ENCODE measurements around the gene LOXHD1.

Gene LOXHD1

DNA sequence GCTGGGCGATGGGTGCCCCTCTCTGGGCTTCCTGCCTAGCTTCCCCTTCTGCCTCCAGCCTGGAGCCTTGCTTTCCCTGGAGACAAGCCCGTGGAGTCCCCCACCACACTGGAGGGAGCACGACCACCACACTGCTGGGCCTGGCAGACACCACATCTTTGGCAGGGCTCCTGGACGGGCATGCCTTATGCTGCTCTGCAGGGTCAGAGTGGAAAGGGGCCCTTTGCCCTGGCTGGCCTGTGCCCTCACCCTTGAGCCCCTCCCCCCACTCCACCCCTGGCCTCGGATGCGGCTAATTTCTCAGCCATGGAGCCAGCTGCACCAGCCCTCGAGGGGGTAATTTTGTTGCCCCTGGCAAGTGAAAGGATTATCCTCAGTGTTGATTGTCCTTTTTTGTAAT lies 194.5 kb downstream of the LOXHD1 start:
- no peak for DNase-seq (ENCODE audit: low read depth)
- H3K4me3 ChIP-seq (ENCODE audit: control insufficient read depth, low read depth, low read length) = no peak overlapping the region
- TF ChIP-seq, protein P1, sequence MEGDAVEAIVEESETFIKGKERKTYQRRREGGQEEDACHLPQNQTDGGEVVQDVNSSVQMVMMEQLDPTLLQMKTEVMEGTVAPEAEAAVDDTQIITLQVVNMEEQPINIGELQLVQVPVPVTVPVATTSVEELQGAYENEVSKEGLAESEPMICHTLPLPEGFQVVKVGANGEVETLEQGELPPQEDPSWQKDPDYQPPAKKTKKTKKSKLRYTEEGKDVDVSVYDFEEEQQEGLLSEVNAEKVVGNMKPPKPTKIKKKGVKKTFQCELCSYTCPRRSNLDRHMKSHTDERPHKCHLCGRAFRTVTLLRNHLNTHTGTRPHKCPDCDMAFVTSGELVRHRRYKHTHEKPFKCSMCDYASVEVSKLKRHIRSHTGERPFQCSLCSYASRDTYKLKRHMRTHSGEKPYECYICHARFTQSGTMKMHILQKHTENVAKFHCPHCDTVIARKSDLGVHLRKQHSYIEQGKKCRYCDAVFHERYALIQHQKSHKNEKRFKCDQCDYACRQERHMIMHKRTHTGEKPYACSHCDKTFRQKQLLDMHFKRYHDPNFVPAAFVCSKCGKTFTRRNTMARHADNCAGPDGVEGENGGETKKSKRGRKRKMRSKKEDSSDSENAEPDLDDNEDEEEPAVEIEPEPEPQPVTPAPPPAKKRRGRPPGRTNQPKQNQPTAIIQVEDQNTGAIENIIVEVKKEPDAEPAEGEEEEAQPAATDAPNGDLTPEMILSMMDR (IDR thresholded peaks at IDR 0.05; ENCODE audit: control insufficient read depth, insufficient read depth, low read depth, low read length, missing control alignments) = no peak

DNA sequence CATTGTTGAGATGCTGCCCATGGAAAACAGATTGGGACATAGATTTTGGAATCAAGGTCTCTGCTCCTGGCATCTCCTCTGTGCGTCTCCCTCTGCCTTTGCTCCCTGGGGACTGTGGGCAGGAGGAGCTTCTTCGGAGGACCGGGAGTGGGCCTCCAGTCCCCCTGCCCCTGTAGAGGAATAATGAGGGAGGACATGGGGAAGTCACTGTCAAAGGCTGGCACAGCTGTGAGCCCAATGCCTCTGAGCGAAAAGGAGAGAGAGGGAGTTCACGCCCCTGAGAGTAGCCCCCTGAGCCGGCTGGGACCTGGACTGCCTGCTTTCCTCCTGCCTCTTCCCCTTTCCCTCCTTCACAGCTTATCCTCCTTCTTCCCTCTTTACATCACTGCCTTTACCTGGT lies 195.0 kb downstream of the LOXHD1 start:
- H3K4me3 ChIP-seq (ENCODE audit: control insufficient read depth, low read depth, low read length) = no peak overlapping the region
- no peak for DNase-seq (ENCODE audit: low read depth)
- TF ChIP-seq, protein P1 (IDR thresholded peaks at IDR 0.05; ENCODE audit: control insufficient read depth, insufficient read depth, low read depth, low read length, missing control alignments) = no peak

DNA sequence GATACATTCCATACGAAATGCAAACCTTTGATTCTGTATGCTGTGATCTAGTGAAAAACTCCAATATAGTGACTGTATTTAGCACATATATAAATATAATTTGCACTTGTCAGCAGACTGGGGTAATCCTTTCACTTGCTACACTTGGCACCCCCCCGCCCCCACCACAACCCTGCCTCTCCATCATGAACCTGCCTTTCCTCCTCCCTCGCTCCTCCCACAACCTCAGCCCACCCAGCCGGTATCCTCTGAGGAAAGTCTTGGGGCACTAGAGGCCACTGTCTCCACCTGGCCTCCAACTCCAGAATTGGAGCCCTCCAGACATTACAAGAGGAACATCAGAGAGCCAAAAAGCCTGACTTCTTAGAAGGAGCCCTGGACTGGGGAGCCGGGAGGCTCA lies 196.3 kb downstream of the LOXHD1 start:
- no peak overlapping the region for H3K4me3 ChIP-seq (ENCODE audit: control insufficient read depth, low read depth, low read length)
- no peak for DNase-seq (ENCODE audit: low read depth)
- TF ChIP-seq, protein P1 (IDR thresholded peaks at IDR 0.05; ENCODE audit: control insufficient read depth, insufficient read depth, low read depth, low read length, missing control alignments) = no peak

DNA sequence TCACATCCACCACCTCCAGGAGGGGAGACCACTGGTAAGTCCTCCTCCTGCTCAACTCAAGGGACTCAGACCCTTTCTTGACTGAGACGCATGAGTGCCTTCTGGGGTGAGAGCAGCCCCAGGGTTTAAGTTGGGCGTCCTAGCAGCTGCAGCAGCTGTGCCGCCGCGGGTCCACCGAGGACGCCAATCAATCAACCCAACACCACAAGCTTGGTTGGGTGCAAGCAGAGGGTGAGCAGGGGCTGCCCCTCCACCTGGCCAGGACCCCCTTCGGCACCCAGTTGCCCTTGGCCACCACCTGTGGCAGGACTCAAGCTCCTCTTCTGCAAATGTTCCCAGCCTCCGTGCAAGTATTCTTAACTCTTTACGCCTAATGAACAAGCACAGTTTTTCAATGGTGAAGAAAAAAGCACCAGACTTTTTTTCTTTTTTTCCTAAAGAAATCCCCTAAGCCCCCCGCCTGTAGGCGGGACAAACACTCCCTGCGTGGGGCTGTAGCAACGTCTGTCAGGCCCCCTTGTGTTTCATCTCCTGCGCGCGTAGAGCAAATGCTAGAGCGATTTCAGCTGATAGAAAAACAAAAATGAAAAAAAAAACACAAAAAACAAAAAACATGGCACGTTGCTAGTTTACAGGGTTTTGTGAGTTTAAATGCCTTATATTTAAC lies 197.1 kb downstream of the LOXHD1 start:
- no peak for DNase-seq (ENCODE audit: low read depth)
- no peak overlapping the region for H3K4me3 ChIP-seq (ENCODE audit: control insufficient read depth, low read depth, low read length)
- TF ChIP-seq, protein P1 (IDR thresholded peaks at IDR 0.05; ENCODE audit: control insufficient read depth, insufficient read depth, low read depth, low read length, missing control alignments) = no peak

DNA sequence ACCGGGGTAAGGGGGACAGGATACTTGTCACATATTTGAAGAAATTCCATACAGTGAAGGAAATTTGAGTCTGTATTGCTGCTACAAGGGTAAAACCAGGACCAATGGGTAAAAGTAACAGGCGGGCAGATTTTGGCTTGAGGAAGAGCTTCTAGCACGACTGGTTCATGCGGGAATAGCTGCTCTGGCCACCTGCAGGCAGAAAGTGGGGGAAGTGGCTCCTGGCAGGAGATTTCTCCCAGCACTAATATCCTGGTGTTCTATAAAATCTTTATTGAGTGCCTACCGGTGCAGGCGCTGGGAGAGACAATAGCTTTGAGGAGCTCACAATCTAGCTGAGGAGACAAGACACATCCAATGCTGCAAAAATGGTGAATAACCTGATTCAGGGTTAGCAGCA lies 198.5 kb downstream of the LOXHD1 start:
- DNase-seq (ENCODE audit: low read depth) = no peak
- TF ChIP-seq, protein P1 (IDR thresholded peaks at IDR 0.05; ENCODE audit: control insufficient read depth, insufficient read depth, low read depth, low read length, missing control alignments) = no peak

DNA sequence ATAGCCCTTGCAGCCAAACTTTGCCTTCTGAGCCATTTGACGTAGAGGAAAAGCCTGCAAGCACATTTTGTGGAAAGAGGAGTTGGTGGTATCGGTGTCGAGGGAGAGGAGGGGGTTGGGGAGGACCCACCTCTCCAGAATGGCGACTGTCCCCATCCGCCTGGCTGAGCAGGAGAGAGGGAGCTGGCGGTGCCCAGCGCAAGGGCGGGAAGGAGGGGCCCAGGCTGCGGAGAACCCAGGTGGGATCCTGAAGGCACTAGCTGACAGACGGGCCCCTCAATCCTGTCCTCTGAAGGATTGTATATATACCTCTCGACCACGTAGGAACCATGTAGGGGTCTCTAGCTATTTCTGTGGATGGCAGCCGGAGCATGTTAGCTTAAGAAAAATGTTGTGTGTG lies 200.3 kb downstream of the LOXHD1 start:
- TF ChIP-seq, protein P1 (IDR thresholded peaks at IDR 0.05; ENCODE audit: control insufficient read depth, insufficient read depth, low read depth, low read length, missing control alignments) = no peak
- no peak for DNase-seq (ENCODE audit: low read depth)
- no peak overlapping the region for H3K4me3 ChIP-seq (ENCODE audit: control insufficient read depth, low read depth, low read length)

More for the DNA sequence above, 198.5 kb downstream of the LOXHD1 start:
- no peak overlapping the region for H3K4me3 ChIP-seq (ENCODE audit: control insufficient read depth, low read depth, low read length)
